WTC11 (cell line): ENCODE data around the gene MESP2. TPM values are rescaled to one million over a fixed set of nuclear protein-coding genes. Genes with fewer than 3 reads are reported as not detected.

Experiments
- ATAC-seq: fragments of 200-7000 bp; cut with Tn5 transposase; 2 replicates; pipeline ENCODE4 v1.10.0; 2021; ENCODE audit warnings: mild to moderate bottlenecking, moderate library complexity
- CTCF ChIA-PET: fragments of 300-600 bp; sonication (Branson Sonifier 250); formaldehyde crosslinking; loops from one replicate; lab custom pipeline; 2021; ENCODE audit warnings: antibody characterized with exemption; lab: Charles Lee
- POLR2A ChIA-PET: fragments of 350-600 bp; sonication (Branson Sonifier 250); formaldehyde crosslinking; loops from one replicate; lab custom pipeline; 2021; ENCODE audit warnings: antibody characterized with exemption; lab: Charles Lee
- DNase-seq: peaks from one replicate; pipeline ENCODE4 v3.0.0; 2021; ENCODE audit warnings: low spot score
- H3K27ac Mint-ChIP-seq: 2 replicates; pipeline ENCODE4 v1.8.0; 2021; ENCODE audit warnings: mixed read lengths
- H3K27me3 Mint-ChIP-seq: 2 replicates; pipeline ENCODE4 v1.8.0; 2021; ENCODE audit warnings: low read depth, mild to moderate bottlenecking, moderate library complexity, mixed read lengths
- H3K36me3 Mint-ChIP-seq: 2 replicates; pipeline ENCODE4 v1.8.0; 2021; ENCODE audit warnings: mixed read lengths
- H3K4me1 Mint-ChIP-seq: 2 replicates; pipeline ENCODE4 v1.8.0; 2022; ENCODE audit warnings: mixed read lengths
- H3K4me3 Mint-ChIP-seq: 2 replicates; pipeline ENCODE4 v1.8.0; 2021; ENCODE audit warnings: mild to moderate bottlenecking, moderate library complexity, mixed read lengths
- H3K9me3 Mint-ChIP-seq: 2 replicates; pipeline ENCODE4 v1.8.0; 2021; ENCODE audit warnings: mixed read lengths
- ESRRA ChIP-seq: sonication (generic); formaldehyde crosslinking; IDR thresholded peaks from 2 replicates; pipeline ENCODE4 v1.8.1; 2022; ENCODE audit warnings: mild to moderate bottlenecking, missing genetic modification reagents, borderline replicate concordance
- FOXK1 ChIP-seq: sonication (generic); formaldehyde crosslinking; IDR thresholded peaks from 2 replicates; pipeline ENCODE4 v1.8.0; 2022; ENCODE audit warnings: mild to moderate bottlenecking, moderate library complexity, missing genetic modification reagents
- NR2C2 ChIP-seq: sonication (generic); formaldehyde crosslinking; IDR thresholded peaks from 2 replicates; pipeline ENCODE4 v1.8.0; 2022; ENCODE audit warnings: mild to moderate bottlenecking, missing genetic modification reagents
- OVOL2 ChIP-seq: fragments of 250-450 bp; sonication (Bioruptor Pico); IDR thresholded peaks from 2 replicates; pipeline ENCODE4 v1.9.0; 2021; ENCODE audit warnings: mild to moderate bottlenecking, borderline replicate concordance
- SOX15 ChIP-seq: fragments of 250-450 bp; sonication (Bioruptor Pico); IDR thresholded peaks from 2 replicates; pipeline ENCODE4 v1.9.0; 2021; ENCODE audit warnings: mild to moderate bottlenecking
- TEAD1 ChIP-seq: sonication (generic); formaldehyde crosslinking; IDR thresholded peaks from 2 replicates; pipeline ENCODE4 v1.8.0; 2022; ENCODE audit warnings: mild to moderate bottlenecking, missing genetic modification reagents
- ZBTB21 ChIP-seq: sonication (generic); formaldehyde crosslinking; IDR thresholded peaks from 2 replicates; pipeline ENCODE4 v1.8.1; 2023; ENCODE audit warnings: mild to moderate bottlenecking, missing genetic modification reagents, borderline replicate concordance
- ZNF396 ChIP-seq: fragments of 250-450 bp; sonication (Bioruptor Pico); IDR thresholded peaks from 2 replicates; pipeline ENCODE4 v1.8.0; 2021; ENCODE audit warnings: mild to moderate bottlenecking, moderate library complexity, borderline replicate concordance
- total RNA-seq: library from RNA; stranded (reverse); gene quantifications from 3 replicates; pipeline ENCODE4 v1.2.3, GENCODE V29; 2021
- TF ChIP-seq, protein P1 (sequence below): fragments of 200-600 bp; IDR thresholded peaks from 2 replicates; pipeline ENCODE4 v1.8.0; 2022; ENCODE audit warnings: antibody characterized with exemption
- TF ChIP-seq, protein P2 (sequence below): sonication (generic); formaldehyde crosslinking; IDR thresholded peaks from 2 replicates; pipeline ENCODE4 v1.8.0; 2022; ENCODE audit warnings: missing genetic modification reagents
- TF ChIP-seq, protein P3 (sequence below): sonication (generic); formaldehyde crosslinking; conservative IDR thresholded peaks from 2 replicates; pipeline ENCODE4 v1.8.1; 2023; ENCODE audit warnings: mild to moderate bottlenecking, low read depth, missing genetic modification reagents, moderate library complexity
- TF ChIP-seq, protein P4 (sequence below): fragments of 250-450 bp; sonication (Bioruptor Pico); conservative IDR thresholded peaks from 2 replicates; pipeline ENCODE4 v1.9.0; 2021; ENCODE audit warnings: mild to moderate bottlenecking
- TF ChIP-seq, protein P5 (sequence below): sonication (generic); formaldehyde crosslinking; IDR thresholded peaks from 2 replicates; pipeline ENCODE4 v1.8.1; 2023; ENCODE audit warnings: mild to moderate bottlenecking, moderate library complexity, missing genetic modification reagents
- TF ChIP-seq, protein P6 (sequence below): sonication (generic); formaldehyde crosslinking; IDR thresholded peaks from 2 replicates; pipeline ENCODE4 v1.8.0; 2022; ENCODE audit warnings: mild to moderate bottlenecking, missing genetic modification reagents

The MESP2 gene
- total RNA-seq, 1 experiment from 2014 or later, result 0.68 TPM

DNA sequence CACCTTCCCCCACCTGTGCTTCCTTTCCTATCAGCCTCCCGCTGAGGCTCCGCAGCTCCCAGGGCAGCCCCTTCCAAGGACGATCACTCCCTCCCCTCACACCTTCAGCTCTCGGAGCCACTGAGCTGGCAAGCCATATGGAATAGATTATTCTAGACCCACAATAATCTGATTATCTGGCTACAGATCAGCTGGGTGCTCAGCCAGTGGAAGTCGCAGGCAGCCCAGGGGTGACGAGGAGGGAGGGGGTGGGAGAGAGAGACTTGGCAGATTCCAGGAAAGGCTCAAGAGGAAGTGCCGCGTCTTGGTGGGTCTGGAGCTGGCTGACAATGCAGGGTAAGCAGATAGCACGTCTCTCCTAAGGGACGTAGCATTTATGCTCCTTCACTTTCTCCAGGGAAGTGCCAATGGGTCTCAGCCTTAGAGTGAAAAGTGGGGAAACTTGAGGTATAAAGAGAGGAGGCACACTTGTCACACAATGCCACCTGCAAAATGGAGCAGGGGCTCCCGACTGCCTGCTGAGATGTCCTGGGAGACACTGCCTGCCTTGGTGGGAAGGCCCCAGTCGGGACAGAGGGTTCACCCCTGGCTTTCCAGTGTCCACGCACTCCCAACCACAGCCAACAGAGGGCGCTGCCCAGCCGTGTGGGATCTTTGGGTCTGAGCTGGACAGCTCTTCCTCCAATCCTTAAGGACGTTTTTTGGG, 15.7 kb upstream of the MESP2 start:
- H3K4me1 Mint-ChIP-seq, result peaks cover 13% of the 10 kb centered on the region
- peaks cover 8% of the 10 kb centered on the region for H3K27me3 Mint-ChIP-seq
- no peak overlapping the region for H3K4me3 Mint-ChIP-seq
- no peak overlapping the region for H3K27ac Mint-ChIP-seq
- no peaks in the 10 kb centered on the region for H3K36me3 Mint-ChIP-seq
- H3K9me3 Mint-ChIP-seq, result no peaks in the 10 kb centered on the region
- ATAC-seq, result peak; percentile 98
- POLR2A ChIA-PET, result interaction anchor here (0.6 to 1.5 kb wide), 4 partner anchors 10 to 119 kb away, joined by 3 to 5 read pairs (median 4); no protein-coding TSS in a partner anchor
- peak; percentile 94 for DNase-seq
- TF ChIP-seq, protein P1, sequence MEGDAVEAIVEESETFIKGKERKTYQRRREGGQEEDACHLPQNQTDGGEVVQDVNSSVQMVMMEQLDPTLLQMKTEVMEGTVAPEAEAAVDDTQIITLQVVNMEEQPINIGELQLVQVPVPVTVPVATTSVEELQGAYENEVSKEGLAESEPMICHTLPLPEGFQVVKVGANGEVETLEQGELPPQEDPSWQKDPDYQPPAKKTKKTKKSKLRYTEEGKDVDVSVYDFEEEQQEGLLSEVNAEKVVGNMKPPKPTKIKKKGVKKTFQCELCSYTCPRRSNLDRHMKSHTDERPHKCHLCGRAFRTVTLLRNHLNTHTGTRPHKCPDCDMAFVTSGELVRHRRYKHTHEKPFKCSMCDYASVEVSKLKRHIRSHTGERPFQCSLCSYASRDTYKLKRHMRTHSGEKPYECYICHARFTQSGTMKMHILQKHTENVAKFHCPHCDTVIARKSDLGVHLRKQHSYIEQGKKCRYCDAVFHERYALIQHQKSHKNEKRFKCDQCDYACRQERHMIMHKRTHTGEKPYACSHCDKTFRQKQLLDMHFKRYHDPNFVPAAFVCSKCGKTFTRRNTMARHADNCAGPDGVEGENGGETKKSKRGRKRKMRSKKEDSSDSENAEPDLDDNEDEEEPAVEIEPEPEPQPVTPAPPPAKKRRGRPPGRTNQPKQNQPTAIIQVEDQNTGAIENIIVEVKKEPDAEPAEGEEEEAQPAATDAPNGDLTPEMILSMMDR, result peak; percentile 97
- no peak for TF ChIP-seq OVOL2 (CRISPR knock-in tag)
- no peak for TF ChIP-seq SOX15
- TF ChIP-seq, protein P2, sequence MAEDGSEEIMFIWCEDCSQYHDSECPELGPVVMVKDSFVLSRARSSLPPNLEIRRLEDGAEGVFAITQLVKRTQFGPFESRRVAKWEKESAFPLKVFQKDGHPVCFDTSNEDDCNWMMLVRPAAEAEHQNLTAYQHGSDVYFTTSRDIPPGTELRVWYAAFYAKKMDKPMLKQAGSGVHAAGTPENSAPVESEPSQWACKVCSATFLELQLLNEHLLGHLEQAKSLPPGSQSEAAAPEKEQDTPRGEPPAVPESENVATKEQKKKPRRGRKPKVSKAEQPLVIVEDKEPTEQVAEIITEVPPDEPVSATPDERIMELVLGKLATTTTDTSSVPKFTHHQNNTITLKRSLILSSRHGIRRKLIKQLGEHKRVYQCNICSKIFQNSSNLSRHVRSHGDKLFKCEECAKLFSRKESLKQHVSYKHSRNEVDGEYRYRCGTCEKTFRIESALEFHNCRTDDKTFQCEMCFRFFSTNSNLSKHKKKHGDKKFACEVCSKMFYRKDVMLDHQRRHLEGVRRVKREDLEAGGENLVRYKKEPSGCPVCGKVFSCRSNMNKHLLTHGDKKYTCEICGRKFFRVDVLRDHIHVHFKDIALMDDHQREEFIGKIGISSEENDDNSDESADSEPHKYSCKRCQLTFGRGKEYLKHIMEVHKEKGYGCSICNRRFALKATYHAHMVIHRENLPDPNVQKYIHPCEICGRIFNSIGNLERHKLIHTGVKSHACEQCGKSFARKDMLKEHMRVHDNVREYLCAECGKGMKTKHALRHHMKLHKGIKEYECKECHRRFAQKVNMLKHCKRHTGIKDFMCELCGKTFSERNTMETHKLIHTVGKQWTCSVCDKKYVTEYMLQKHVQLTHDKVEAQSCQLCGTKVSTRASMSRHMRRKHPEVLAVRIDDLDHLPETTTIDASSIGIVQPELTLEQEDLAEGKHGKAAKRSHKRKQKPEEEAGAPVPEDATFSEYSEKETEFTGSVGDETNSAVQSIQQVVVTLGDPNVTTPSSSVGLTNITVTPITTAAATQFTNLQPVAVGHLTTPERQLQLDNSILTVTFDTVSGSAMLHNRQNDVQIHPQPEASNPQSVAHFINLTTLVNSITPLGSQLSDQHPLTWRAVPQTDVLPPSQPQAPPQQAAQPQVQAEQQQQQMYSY, result peak; percentile 64; the same call in 1 of the 2 replicates
- no peak for TF ChIP-seq ZNF396
- TF ChIP-seq, protein P3, sequence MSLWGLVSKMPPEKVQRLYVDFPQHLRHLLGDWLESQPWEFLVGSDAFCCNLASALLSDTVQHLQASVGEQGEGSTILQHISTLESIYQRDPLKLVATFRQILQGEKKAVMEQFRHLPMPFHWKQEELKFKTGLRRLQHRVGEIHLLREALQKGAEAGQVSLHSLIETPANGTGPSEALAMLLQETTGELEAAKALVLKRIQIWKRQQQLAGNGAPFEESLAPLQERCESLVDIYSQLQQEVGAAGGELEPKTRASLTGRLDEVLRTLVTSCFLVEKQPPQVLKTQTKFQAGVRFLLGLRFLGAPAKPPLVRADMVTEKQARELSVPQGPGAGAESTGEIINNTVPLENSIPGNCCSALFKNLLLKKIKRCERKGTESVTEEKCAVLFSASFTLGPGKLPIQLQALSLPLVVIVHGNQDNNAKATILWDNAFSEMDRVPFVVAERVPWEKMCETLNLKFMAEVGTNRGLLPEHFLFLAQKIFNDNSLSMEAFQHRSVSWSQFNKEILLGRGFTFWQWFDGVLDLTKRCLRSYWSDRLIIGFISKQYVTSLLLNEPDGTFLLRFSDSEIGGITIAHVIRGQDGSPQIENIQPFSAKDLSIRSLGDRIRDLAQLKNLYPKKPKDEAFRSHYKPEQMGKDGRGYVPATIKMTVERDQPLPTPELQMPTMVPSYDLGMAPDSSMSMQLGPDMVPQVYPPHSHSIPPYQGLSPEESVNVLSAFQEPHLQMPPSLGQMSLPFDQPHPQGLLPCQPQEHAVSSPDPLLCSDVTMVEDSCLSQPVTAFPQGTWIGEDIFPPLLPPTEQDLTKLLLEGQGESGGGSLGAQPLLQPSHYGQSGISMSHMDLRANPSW (CRISPR knock-in tag), result no peak
- CTCF ChIA-PET, result interaction anchor here (0.6 to 3.9 kb wide), 69 partner anchors 8 to 560 kb away, joined by 3 to 214 read pairs (median 4); partner anchors contain the start of genes ANPEP, AP3S2, ARPIN and IDH2

DNA sequence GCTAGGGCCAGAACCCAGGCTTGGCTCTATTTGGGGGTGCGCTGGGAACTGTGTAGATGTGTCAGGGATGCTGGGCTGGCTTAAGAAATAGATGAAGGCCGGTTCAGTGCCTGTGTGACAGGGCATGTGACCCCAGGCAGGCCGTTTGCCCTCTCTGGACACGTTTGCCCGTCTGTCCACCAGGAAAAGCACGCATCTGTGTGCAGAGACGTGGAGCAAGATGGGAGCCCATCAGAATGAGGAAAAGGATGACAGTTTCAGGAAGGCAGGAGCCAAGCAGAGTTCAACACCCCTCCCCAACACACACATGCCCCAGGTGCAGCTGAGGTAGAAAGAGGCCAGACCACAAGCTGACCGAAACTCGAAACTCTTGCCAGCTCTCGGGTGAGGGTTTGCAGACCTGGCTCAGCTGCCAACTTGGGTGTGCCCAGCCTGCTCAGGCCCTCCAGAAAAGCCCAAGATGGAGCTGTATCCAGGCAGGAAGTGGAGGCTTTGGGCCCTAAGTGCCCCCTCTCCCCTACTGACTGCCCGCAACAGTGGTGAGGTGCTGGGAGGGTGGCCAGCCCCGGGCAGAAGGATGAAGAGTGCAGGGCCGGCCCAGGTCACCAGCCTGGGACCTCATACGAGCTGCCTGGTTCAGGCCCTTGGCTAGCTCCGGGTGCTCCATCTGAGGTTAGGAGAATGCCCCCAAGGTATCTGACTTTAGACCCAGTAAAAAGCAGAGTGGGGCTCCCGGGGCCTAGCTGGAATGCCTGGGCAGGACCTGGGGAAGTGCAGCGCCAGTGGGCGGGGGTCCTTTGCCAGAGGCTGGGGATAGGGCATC, 14.9 kb upstream of the MESP2 start:
- TF ChIP-seq TEAD1 (CRISPR knock-in tag), result no peak
- no peak for TF ChIP-seq ESRRA (CRISPR knock-in tag)
- no peak for TF ChIP-seq FOXK1 (CRISPR knock-in tag)
- TF ChIP-seq, protein P4, sequence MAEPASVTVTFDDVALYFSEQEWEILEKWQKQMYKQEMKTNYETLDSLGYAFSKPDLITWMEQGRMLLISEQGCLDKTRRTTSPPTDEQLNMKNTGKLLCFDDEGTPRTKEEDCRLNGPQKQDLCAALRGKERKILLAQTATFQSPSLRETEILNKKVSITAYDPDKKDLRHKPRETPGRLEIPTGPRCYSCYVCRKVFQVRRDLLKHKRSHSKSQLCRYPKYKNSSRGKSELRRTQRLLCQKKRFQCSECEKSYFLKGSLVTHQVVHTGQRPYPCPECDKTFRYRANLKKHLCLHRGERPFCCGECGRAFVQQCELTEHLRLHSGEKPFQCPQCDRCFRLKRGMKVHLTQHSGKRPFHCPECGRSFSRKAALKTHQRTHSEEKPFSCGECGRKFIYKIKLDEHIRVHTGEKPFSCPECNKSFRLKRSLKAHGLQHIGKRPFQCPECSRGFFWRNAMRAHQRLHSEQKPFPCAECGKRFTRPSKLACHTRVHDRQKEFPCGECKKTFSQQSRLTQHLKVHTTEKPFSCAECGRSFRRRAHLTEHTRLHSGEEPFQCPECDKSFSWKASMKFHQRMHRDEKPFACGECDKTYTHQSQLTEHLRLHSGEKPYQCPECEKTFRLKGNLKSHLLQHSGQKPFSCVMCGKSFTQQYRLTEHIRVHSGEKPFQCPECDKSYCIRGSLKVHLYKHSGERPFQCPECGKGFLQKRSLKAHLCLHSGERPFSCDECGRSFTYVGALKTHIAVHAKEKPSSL (CRISPR knock-in tag), result no peak
- no peak for TF ChIP-seq NR2C2
- no peak for TF ChIP-seq ZBTB21 (CRISPR knock-in tag)
- TF ChIP-seq, protein P5, sequence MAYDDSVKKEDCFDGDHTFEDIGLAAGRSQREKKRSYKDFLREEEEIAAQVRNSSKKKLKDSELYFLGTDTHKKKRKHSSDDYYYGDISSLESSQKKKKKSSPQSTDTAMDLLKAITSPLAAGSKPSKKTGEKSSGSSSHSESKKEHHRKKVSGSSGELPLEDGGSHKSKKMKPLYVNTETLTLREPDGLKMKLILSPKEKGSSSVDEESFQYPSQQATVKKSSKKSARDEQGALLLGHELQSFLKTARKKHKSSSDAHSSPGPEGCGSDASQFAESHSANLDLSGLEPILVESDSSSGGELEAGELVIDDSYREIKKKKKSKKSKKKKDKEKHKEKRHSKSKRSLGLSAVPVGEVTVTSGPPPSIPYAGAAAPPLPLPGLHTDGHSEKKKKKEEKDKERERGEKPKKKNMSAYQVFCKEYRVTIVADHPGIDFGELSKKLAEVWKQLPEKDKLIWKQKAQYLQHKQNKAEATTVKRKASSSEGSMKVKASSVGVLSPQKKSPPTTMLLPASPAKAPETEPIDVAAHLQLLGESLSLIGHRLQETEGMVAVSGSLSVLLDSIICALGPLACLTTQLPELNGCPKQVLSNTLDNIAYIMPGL (CRISPR knock-in tag), result no peak
- TF ChIP-seq, protein P6, sequence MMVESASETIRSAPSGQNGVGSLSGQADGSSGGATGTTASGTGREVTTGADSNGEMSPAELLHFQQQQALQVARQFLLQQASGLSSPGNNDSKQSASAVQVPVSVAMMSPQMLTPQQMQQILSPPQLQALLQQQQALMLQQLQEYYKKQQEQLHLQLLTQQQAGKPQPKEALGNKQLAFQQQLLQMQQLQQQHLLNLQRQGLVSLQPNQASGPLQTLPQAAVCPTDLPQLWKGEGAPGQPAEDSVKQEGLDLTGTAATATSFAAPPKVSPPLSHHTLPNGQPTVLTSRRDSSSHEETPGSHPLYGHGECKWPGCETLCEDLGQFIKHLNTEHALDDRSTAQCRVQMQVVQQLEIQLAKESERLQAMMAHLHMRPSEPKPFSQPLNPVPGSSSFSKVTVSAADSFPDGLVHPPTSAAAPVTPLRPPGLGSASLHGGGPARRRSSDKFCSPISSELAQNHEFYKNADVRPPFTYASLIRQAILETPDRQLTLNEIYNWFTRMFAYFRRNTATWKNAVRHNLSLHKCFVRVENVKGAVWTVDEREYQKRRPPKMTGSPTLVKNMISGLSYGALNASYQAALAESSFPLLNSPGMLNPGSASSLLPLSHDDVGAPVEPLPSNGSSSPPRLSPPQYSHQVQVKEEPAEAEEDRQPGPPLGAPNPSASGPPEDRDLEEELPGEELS (CRISPR knock-in tag), result no peak
- POLR2A ChIA-PET, result interaction anchor here (0.6 to 1.5 kb wide), 4 partner anchors 11 to 118 kb away, joined by 3 to 5 read pairs (median 4); no protein-coding TSS in a partner anchor
- no peaks in the 10 kb centered on the region for H3K9me3 Mint-ChIP-seq
- no peak overlapping the region for H3K4me3 Mint-ChIP-seq
- CTCF ChIA-PET, result interaction anchor here (0.6 to 3.9 kb wide), 70 partner anchors 8 to 560 kb away, joined by 3 to 214 read pairs (median 4); partner anchors contain the start of genes ANPEP, AP3S2, ARPIN and IDH2
- peaks cover under 1% of the 10 kb centered on the region; the same call in 1 of the 2 replicates for H3K27me3 Mint-ChIP-seq
- H3K27ac Mint-ChIP-seq, result no peak overlapping the region
- no peaks in the 10 kb centered on the region for H3K36me3 Mint-ChIP-seq
- ATAC-seq (no peak), DNase-seq (no peak)
- H3K4me1 Mint-ChIP-seq, result peaks cover 13% of the 10 kb centered on the region
